Pancreas (tissue), 10 donors: ENCODE results near the gene AUTS2. TPM values are rescaled to one million over a fixed set of nuclear protein-coding genes. Genes with fewer than 3 reads are reported as not detected.

Experiments used
- ATAC-seq, 4 donors: fragments of 200-7000 bp; cut with Tn5 transposase; one replicate each; pipeline versions ENCODE4 v1.8.0 to v1.9.1; 2020; ENCODE audit warnings: mild to moderate bottlenecking in 4 of 4, moderate library complexity in 4 of 4
- DNase-seq, 6 donors: peaks; one replicate each; pipeline ENCODE4 v3.0.0-alpha.2; 2020
- FAIRE-seq: peaks from 2 replicates; lab custom pipeline; 2012; peaks lifted over from hg19 to GRCh38; lab: Jason Lieb, UNC
- H3K27ac ChIP-seq, 4 donors: fragments of 200-600 bp; sonication (generic); 1 replicate in 3 of 4; 2 replicates in 1 of 4; pipeline versions ENCODE4 v1.5.0 to v1.8.0; 2020
- H3K27me3 ChIP-seq, 4 donors: fragments of 200-600 bp; one replicate each; pipeline ENCODE4 v1.8.0; 2021
- H3K36me3 ChIP-seq, 3 donors: fragments of 200-600 bp; sonication (generic) in 1 of 3; one replicate each; pipeline versions ENCODE4 v1.5.0 to v1.8.0; 2020 to 2021
- H3K4me1 ChIP-seq, 3 donors: fragments of 200-600 bp; one replicate each; pipeline ENCODE4 v1.8.0; 2021
- H3K4me3 ChIP-seq, 4 donors: fragments of 200-600 bp; sonication (generic) in 2 of 4; one replicate each; pipeline versions ENCODE4 v1.5.0 to v1.8.0; 2020 to 2021
- H3K9me3 ChIP-seq, 4 donors: fragments of 200-600 bp; one replicate each; pipeline ENCODE4 v1.8.0; 2021
- CTCF ChIP-seq, 4 donors: fragments of 200-600 bp; sonication (generic) in 3 of 4; IDR thresholded peaks; one replicate each; pipeline versions ENCODE4 v1.5.0 to v1.8.0; 2021; ENCODE audit warnings: antibody characterized with exemption in 4 of 4
- WGBS, 2 donors: extraction: QIAGEN DNeasy Blood & Tissue Kit; methylation state at CpG; one replicate each; pipeline ENCODE4 v1.1.7; 2013; 5-methylcytosine and 5-hydroxymethylcytosine counted together
- intact Hi-C, 3 donors: fragments of 100-400 bp; cut with DNase I; formaldehyde crosslinking; loops; one replicate each; pipeline versions ENCODE4 v1.11.1 to v1.14.2; 2022
- polyA plus RNA-seq, 2 donors: library from polyadenylated mRNA; stranded (reverse); fragments of 200-250 nt; gene quantifications; one replicate each; pipeline ENCODE4 v1.2.3, GENCODE V29; 2013
- total RNA-seq, 6 donors: library from RNA; stranded (reverse); fragmentation: NEBNext Ultra II Directional in 4 of 6; extraction: Animal tissue kit (Norgen Biotek cat#: 25700) in 4 of 6; gene quantifications; one replicate each; pipeline versions ENCODE4 v1.2.1 to v1.2.4, GENCODE V29; 2021 to 2023
- donor health status: healthy with polysubstance abuse.
- donor health status: DM: no; HTN: no; CAD: no; lungs with moderate emphysema.
- donor health status: DM: no; HTN: no; CAD: no.
- donor health status: control.
- donor health status: control.
- donor health status: Bipolar disorder and iron deficiency.
- donor health status: DM: yes; HTN: yes; CAD: no.
- donor health status: DM: no; HTN: no; CAD: no.
- donor health status: DM: no; HTN: no; CAD: no.
- donor health status: DM: yes; HTN: yes; CAD: no.

Gene AUTS2
- total and polyA plus RNA-seq, 8 donors, result 5.8 to 16.8 (median 9.9) TPM

DNA sequence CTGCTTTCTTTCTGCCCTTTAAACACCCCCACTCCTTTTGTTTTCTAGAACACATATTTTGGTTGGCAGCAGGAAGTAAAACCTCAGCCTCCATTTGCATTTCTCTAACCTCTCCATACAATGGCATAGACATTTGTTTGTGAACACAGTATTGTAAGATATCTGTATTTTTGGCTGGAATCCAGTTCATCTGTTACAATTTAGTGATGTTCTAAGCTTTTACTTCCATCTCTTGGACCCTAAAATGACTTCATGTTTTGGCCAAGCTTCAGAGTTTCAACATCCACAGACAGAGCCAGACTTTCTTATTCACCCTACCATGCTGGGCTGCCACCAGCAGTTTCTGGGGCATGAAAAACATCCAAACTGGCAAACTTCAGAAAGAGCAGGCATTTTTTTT is 21.1 kb upstream of the AUTS2 start:
- ATAC-seq (no peak), DNase-seq (no peak), FAIRE-seq (no peak)
- Histone ChIP-seq H3K36me3 (no peaks in the 10 kb centered on the region), H3K4me1 (no peaks in the 10 kb centered on the region), H3K27ac (no peak overlapping the region), H3K9me3 (no peaks in the 10 kb centered on the region), H3K27me3 (no peaks in the 10 kb centered on the region), H3K4me3 (no peak overlapping the region)
- intact Hi-C loops, result no loop called here
- TF ChIP-seq CTCF (IDR thresholded peaks at IDR 0.05), result no peak

DNA sequence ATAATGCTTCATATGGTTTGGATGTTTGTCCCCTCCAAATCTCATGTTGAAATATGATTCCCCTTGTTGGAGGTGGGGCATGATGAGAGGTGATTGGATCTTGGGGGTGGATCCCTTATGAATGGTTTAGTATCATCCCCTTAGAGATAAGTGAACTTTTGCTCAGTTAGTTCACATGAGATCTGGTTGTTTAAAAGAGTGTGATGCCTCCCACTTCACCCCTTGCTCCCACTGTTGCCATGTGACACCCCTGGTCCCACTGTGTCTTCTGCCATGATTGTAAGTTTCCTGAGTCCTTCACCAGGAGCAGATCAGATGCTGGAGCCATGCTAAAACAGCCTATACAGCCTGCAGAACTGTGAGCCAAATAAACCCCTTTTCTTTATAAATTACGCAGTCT is 13.1 kb upstream of the AUTS2 start:
- ATAC-seq, result no peak
- WGBS, 2 donors, result 94 to 99% methylated on average over 1 of the region's 1 CpG
- no peak for FAIRE-seq
- H3K4me3 ChIP-seq, result no peak overlapping the region
- no peaks in the 10 kb centered on the region for H3K9me3 ChIP-seq
- DNase-seq, result no peak
- H3K36me3 ChIP-seq, result no peaks in the 10 kb centered on the region
- no peaks in the 10 kb centered on the region for H3K4me1 ChIP-seq
- no peak for TF ChIP-seq CTCF (IDR thresholded peaks at IDR 0.05)
- no peak overlapping the region for H3K27ac ChIP-seq
- no peaks in the 10 kb centered on the region for H3K27me3 ChIP-seq
- intact Hi-C loops, result no loop called here

- no peaks in the 10 kb centered on the region for H3K9me3 ChIP-seq
- peaks cover 0 to 4% (median 0%) of the 10 kb centered on the region in 4 donors for H3K27me3 ChIP-seq
- no peak overlapping the region for H3K27ac ChIP-seq
- WGBS, 2 donors, result 56 to 67% methylated on average over 3 of the region's 3 CpGs
- H3K4me1 ChIP-seq, result no peaks in the 10 kb centered on the region
- no peak for FAIRE-seq
- H3K36me3 ChIP-seq, result no peaks in the 10 kb centered on the region
- no peak for TF ChIP-seq CTCF (IDR thresholded peaks at IDR 0.05)
- no peak for DNase-seq
- no peak overlapping the region for H3K4me3 ChIP-seq
- no peak for ATAC-seq
- intact Hi-C loops, result no loop called here
Measured at GRCh38 chr7:69586321-69586720, 12.0 kb upstream of the AUTS2 start.

- TF ChIP-seq CTCF (IDR thresholded peaks at IDR 0.05), result no peak
- 33 to 35% methylated on average over 5 of the region's 5 CpGs for WGBS, 2 donors
- DNase-seq, result no peak
- Histone ChIP-seq H3K27me3 (peaks cover 0 to 4% (median 0%) of the 10 kb centered on the region in 4 donors), H3K4me1 (no peaks in the 10 kb centered on the region), H3K36me3 (no peaks in the 10 kb centered on the region), H3K9me3 (no peaks in the 10 kb centered on the region), H3K4me3 (no peak overlapping the region), H3K27ac (no peak overlapping the region)
- intact Hi-C loops, result no loop called here
- no peak for FAIRE-seq
- no peak for ATAC-seq
Measured at GRCh38 chr7:69588773-69589172, 9.5 kb upstream of the AUTS2 start.

DNA sequence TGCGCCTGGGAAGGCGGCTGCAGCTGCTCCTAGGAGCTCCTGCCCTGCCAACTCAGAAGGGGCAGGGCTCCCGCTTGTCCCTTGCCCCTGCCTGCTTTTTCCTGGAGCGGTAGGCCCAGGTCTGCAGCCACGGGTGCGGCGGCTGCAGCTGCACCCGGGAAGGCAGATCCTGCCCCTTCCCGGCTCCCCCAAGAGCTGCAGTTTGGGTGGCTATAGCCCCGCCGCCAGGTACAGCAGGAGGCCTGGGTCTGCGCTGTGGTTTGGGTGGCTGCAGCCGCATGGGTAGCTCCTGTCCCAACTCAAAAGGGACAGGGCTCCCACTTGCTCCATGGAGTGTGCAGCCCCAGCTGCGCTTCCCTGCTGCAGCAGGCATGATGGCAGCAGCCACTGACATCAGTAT is 6.5 kb upstream of the AUTS2 start:
- Histone ChIP-seq H3K4me3 (no peak overlapping the region), H3K27ac (no peak overlapping the region), H3K9me3 (no peaks in the 10 kb centered on the region), H3K27me3 (peaks cover 0 to 4% (median 0%) of the 10 kb centered on the region in 4 donors), H3K4me1 (no peaks in the 10 kb centered on the region), H3K36me3 (no peaks in the 10 kb centered on the region)
- no peak for TF ChIP-seq CTCF (IDR thresholded peaks at IDR 0.05)
- DNase-seq, result peak in 1 of 6 donors; percentile 43
- intact Hi-C loops, result no loop called here
- 80 to 90% methylated on average over 11 to 14 of the region's 14 CpGs for WGBS, 2 donors
- ATAC-seq, result no peak
- FAIRE-seq, result no peak
